Nucleus accumbens (tissue), 56 donors: ENCODE data around the gene SATB2.

Experiments used
- DNase-seq, 56 donors: peaks; one replicate each; lab custom pipeline; 2025; lab: John Stamatoyannopoulos, UW

The SATB2 gene

GRCh38 chr2:199336546-199336945, 121.2 kb downstream of the SATB2 start:
- no peak for DNase-seq

DNA sequence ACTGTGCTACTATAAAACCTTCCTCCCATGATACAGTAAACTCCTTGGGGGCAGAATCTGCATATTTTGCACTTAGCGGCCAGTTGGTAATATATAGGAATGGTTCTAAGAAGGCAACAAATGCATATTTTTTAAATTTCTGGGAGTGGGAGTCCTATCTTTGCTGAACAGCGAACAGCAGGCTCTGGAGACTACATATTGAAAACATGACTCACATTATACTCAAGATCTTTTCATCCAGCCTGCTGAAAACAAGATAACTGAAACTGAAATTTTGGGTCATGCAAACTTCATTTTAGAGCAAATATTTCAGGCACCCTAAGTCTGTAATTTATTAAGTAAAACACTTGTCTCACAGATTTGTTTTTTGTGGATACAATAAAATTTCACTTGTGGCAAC, 122.2 kb downstream of the SATB2 start:
- DNase-seq, result no peak

GRCh38 chr2:199329466-199329865, 128.3 kb downstream of the SATB2 start:
- no peak for DNase-seq

DNA sequence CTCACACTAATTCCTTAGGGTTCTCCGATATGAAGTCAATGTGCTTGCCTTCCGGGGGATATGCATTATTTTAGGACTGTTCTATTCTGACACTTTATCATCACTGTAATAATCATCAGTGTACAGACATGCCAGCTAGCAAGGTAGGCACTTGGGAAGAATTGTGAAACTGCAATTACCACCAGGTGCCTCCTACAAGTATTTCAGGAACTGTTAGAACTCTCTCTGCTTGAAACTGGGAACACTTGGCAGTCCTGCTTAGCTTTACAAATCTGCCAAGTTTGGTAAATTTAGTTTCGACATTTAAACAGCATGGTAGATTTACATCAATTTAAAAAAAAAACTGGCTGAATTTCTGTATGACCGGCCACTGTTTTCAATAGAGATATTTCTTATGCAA, 128.7 kb downstream of the SATB2 start:
- peak in 1 of 56 donors; percentile 4 for DNase-seq

- DNase-seq, result no peak
These were observed 131.9 kb downstream of the SATB2 start for GRCh38 chr2:199325881-199326280.

- no peak for DNase-seq
These were observed 135.6 kb downstream of the SATB2 start for GRCh38 chr2:199322151-199322550.

DNA sequence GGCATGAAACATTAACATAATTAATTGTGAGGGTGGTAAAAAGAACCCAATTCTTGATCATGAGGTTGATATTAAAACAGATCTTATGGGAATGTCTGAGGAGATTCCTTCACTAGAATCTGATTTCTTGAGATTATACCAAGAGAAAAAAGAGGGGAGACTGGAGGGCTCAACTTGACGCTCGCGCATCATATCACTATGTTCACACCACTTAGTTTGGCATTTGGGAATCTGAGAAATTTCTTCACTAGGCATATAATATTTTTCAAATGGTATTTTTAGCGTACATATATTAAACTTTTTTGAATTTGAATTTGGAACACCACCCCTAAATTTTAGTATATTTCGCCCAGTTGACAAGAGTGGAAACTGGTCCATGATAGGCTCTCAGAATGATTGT, 140.1 kb downstream of the SATB2 start:
- DNase-seq, result no peak

- no peak for DNase-seq
These were observed 140.9 kb downstream of the SATB2 start for GRCh38 chr2:199316851-199317250.

- no peak for DNase-seq
These were observed 142.2 kb downstream of the SATB2 start for GRCh38 chr2:199315299-199316179.

- DNase-seq, result no peak
These were observed 144.8 kb downstream of the SATB2 start for GRCh38 chr2:199312931-199313330.

- DNase-seq, result no peak
These were observed 146.8 kb downstream of the SATB2 start for GRCh38 chr2:199310771-199311585.

DNA sequence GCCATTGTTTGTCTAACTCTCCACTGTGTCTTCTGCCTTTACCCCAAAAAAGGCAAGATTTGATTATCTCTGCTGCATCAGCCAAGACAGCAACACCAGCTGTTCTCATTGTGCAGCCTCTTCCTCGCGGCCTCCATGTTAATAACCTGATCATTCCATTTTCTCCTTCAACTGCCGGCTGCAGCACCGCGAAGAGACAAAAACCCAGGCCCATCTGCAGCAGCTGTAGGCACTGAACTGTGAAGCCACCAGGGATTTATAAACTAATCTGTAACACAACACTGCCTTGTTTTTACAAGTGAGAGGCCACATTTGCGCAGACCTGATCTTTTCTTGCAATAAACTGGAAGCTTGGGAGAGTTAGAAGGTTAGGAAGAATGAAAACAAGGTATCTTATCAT, 147.8 kb downstream of the SATB2 start:
- DNase-seq, result no peak

DNA sequence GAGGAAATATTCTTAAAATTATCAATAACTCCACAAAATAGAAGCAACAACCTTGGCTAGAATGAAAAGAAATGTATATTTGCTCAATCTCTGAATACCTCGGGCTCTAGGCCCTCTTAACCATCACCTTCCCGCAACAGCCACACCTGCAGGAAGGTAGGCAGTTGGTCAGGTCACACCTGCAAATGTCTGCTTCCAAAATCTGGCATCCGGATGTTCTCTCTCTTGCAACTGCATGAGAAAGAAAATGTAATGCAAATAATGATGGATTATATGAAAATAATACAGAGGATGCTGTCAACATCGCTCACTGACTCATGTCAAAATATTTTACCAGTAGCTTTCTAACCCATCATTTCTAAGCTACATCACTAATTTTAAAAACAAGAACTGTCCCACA, 148.3 kb downstream of the SATB2 start:
- DNase-seq, result no peak

DNA sequence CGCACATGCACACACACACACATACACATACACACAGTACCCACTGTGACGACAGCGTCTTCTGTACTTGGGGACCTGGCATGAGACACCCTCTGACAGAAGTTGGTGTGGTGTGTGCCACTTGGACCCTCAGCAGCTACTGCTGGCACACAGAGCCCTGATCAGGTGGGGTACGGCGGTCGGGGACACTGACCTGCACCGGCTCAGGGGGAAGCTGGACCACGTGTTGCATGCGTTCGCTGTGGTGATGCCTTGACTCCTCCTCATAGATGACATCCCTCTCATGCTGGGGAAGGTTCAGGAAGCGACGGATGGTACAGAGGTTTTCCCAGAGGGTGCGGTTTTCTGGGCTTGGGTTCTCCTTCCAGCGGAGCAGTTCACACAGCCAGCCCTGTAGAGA, 149.2 kb downstream of the SATB2 start:
- DNase-seq, result no peak

- DNase-seq, result no peak
These were observed 150.3 kb downstream of the SATB2 start for GRCh38 chr2:199307461-199307860.

DNA sequence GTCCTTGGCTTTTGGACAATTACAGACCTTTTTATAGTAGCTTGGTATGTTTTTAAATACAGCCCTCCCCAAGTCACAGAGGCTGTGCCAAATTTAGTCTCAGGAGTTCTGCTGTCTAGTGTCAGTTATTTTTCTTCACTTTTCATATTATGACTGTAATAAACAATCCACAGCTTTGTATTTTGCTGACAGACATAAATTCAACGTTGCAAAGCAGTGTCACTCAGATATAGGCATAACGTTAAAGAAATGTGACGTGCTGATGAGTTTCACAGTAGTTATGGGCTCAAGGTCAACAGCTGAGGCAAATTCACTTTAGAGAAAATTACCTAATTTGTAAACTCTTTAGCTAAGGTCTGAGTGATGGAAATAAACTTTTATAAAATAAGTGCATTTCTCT, 151.6 kb downstream of the SATB2 start:
- no peak for DNase-seq

GRCh38 chr2:199303728-199304177, 154.0 kb downstream of the SATB2 start:
- DNase-seq, result peak in 8 of 56 donors; percentile 1 to 48 (median 2)

DNA sequence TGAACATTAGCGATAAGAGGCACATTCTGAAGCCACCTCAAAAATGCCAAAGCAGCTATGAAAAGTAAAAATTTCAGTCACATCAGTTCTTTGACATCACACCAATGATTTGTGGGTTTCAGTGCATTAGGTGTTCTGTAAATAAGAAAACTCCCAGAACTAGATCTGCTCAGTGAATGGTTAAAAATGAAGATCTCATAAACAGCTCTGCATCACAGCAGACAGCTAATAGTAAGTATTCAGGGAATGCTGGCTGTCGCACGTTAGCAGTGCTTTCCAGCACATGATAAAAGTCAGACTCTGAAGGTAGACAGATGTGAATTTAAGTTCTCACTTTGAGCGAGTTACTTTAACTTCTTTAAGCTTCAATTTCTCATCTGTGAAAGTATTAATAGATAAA, 154.9 kb downstream of the SATB2 start:
- DNase-seq, result no peak

DNA sequence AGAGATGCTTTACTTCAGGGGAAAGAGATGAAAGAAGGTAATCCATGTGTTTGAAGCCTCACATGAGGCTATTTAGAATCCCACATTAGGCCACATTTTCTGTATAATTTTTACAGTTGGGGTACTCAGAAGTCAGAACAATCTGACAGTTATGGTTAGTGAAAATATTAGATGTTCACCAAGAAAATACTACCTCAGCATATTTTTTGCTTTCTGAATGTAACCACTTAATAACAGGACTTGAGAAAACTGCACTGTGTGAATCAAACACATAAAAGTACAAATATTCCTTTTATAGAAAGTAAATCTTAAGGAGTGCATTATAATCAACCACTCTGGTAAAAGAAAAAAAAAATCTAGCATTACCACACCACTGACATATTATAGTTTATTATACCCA, 169.3 kb downstream of the SATB2 start:
- DNase-seq, result no peak

DNA sequence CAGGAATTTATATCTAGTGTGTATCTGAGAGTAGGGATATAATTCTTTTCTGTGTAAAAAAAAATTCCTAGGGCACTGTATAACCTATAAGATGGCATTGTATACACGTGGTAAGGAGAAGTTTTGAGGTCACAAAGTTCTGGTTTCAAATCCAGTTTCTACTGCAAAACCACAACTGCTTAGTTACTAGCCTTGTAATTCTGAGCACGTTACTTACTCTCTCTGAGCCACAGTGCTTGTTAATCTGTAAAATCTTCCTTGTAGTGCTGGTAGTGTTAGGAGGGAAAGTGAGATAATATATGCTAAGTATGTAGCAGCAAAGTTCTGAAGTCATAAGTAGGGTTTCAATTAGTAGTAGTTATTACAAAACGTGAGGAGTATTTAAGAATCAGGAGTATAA, 175.4 kb downstream of the SATB2 start:
- no peak for DNase-seq

- no peak for DNase-seq
These were observed 178.6 kb downstream of the SATB2 start for GRCh38 chr2:199279146-199279545.

DNA sequence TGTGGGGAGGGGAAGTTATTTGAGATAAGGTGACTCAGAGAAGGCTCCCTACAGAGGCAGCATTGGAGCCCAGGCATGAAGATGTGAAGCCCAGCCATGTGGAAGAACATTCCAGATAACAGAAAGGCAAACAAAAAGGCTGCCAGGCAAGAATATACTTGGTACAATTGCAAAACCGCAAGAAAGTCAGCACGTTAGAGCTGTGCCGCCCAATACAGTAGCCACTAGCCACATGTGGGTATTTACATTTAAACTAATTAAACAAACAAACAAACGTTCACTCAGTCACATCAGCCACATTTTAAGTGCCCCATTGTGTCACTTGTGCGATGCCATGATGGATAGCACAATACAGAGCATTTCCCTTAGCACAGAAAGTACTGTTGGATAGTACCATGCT, 179.6 kb downstream of the SATB2 start:
- DNase-seq, result no peak
